MV-4-11 (cell line): ENCODE results near the gene GPRIN3.
"Not testable (repeated sequence)": the region's sequence is repeated elsewhere in the genome, so short reads cannot be mapped to it uniquely, and the experiment has no call there.

Experiments
- DNase-seq: peaks from one replicate; lab custom pipeline; 2025; lab: John Stamatoyannopoulos, UW

GPRIN3 gene

GRCh38 chr4:89254847-89255246 lies 52.8 kb downstream of the GPRIN3 start:
- DNase-seq: no peak

DNA sequence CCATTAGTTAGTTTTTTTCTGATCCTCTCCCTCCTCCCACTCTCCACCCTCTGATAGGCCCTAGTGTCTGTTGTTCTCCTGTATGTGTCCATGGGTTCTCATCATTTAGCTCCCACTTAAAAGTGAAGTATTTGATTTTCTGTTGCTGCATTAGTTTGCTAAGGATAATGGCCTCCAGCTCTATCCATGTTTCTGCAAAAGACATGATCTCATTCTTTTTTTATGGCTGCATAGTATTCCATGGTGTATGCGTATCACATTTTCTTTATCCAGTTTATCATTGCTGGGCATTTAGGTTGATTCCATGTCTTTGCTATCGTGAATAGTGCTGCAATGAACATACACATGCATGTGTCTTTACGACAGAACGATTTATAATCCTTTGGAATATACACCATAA lies 53.3 kb downstream of the GPRIN3 start:
- not testable (repeated sequence) for DNase-seq

DNA sequence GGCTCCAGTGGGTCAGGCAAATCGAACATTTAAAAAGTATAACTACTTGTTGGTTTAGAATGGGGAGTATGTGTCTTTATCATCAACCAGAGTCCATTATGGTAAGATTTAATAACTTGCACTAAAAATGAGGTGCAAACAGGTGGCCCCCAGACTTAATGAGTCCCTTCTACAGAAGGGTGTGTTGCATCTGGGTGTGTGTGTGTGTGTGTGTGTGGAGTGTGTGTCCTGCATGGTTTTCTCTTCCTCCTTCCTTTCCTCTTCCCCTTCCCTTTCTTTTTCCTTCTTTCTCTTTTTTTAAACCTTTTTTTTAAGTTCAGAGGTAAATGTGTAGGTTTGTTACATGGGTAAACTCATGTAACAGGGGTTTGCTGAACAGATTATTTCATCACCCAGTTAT lies 53.7 kb downstream of the GPRIN3 start:
- DNase-seq: no peak

- DNase-seq: no peak
Measured at GRCh38 chr4:89253311-89253710, 54.3 kb downstream of the GPRIN3 start.

GRCh38 chr4:89251396-89251795 lies 56.2 kb downstream of the GPRIN3 start:
- DNase-seq: no peak

GRCh38 chr4:89249716-89250361 lies 57.8 kb downstream of the GPRIN3 start:
- no peak for DNase-seq

- no peak for DNase-seq
Measured at GRCh38 chr4:89249313-89249712, 58.3 kb downstream of the GPRIN3 start.

GRCh38 chr4:89248879-89249281 lies 58.7 kb downstream of the GPRIN3 start:
- peak; percentile 47 for DNase-seq

DNA sequence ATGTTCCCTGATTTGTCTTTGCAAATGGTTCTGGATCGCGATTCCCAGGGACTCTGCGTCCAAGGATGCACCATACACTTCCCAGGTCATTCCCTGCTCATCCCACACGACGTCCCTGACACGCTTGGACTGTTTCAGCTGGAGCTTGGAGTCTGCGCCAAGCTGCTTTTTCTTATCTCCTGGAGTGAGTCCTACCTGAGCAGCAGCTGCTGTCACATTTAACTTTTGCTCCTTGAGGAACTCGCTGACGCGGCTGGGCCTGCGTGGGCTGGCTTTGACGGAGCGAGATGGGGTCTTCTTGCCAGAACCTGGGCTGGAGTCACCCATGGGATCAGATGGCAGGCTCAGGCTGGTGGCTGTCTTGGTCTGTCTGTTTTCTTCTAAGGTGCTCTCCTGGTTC lies 59.6 kb downstream of the GPRIN3 start:
- no peak for DNase-seq

- DNase-seq: no peak
Measured at GRCh38 chr4:89245459-89245858, 62.1 kb downstream of the GPRIN3 start.

GRCh38 chr4:89243733-89244252 lies 63.8 kb downstream of the GPRIN3 start:
- no peak for DNase-seq

GRCh38 chr4:89242864-89243732 lies 64.5 kb downstream of the GPRIN3 start:
- no peak for DNase-seq

DNA sequence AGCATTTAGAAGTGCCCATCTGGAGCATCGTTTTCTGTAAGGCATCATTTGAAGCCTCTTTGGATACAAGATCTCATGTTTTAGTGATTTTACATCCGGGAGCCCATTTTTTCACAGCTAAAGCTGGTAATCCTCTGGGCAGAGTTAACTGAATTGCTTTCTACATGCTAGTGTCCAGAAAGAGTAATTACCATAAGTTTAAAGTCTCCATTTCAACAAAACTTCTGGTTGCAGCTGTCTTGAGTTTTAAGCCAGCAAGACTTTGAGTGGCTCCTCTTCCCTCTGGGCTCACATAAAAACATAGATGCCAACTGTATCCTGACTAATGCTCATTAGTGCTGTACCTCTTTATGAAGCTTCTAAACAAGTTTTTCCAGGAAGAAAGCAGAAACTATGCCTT lies 65.4 kb downstream of the GPRIN3 start:
- no peak for DNase-seq

- DNase-seq: no peak
Measured at GRCh38 chr4:89230271-89230670, 77.3 kb downstream of the GPRIN3 start.

GRCh38 chr4:89226665-89227574 lies 80.7 kb downstream of the GPRIN3 start:
- peak; percentile 67 for DNase-seq

DNA sequence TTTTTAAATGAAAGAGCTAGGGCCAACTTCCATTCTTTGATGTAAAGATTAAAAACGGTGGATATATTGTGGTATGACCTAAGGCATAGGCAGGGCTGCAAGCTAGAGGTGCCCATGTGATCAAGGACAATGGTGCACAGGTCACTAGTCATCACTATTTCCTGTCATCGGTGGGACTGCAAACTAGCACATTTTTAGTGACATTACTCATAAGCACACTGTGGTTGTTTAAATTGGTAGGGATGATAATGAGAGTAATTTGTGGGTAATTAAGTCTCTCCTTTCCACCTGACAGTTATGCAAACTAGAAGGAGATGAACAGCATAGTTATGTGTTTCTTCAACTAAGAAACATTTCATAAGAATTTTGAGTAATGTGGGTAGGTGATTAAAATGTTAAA lies 85.4 kb downstream of the GPRIN3 start:
- no peak for DNase-seq

DNA sequence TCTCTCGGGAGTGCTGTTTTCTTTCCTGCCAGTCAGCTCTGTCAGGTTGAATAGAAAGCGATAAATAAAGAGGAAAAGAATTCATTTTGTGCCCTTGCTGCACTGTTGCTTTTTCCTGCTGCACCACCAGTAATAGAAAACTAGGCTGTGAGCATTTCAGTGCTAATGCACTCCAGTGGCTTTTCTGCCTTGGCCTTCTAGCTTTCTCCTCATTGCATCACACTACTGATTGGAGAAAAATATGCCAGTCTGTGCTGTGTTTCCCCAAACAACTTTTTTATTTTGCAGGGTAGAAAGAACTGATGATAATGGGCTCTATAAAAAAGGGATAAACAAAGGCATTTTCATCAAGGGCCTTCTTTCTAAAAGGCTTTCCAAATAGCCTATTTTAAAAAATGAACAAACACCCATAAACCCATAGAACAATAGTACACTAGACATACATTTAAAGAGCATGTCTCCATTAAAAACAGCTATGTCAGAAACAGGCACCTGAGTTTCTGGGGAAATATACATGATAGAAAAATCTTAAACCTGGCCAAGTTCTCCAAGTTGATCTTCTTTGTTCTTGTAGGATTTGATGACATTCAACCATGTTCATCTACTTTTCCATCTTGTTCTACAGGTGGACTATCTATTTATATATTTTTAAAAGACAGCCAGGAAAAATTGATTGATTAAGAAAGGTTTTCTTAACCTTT lies 86.3 kb downstream of the GPRIN3 start:
- DNase-seq: no peak

- DNase-seq: no peak
Measured at GRCh38 chr4:89218587-89218986, 89.0 kb downstream of the GPRIN3 start.

- no peak for DNase-seq
Measured at GRCh38 chr4:89217604-89218003, 90.0 kb downstream of the GPRIN3 start.

- DNase-seq: no peak
Measured at GRCh38 chr4:89216866-89217265, 90.7 kb downstream of the GPRIN3 start.

GRCh38 chr4:89216422-89216821 lies 91.2 kb downstream of the GPRIN3 start:
- no peak for DNase-seq

DNA sequence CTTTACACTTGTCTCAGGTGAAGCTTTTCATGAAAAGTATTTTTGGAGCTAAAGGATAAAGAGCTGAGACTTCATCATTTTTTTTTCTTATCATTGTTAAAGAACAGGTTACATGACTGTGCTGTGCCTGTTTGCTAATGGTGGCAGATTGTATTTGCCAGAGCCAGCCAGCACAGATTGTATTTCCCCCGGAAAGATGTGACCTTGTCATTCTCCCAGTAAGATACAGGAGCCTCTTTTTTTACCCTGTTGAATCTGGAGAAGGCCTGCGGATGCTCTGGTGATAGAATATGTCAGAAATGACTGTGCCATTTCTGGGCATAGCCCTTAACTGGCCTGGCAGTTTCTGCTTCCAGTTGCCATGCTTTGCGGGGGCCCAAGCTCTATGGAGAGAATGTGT lies 91.9 kb downstream of the GPRIN3 start:
- DNase-seq: no peak
